K562 (cell line): ENCODE measurements around the gene NRXN3. TPM values are rescaled to one million over a fixed set of nuclear protein-coding genes. Genes with fewer than 3 reads are reported as not detected.

Experiments used
- ATAC-seq: fragments of 200-7000 bp; cut with Tn5 transposase; 3 replicates; pipeline ENCODE4 v1.9.1; 2020; ENCODE audit warnings: moderate library complexity
- BruUV-seq: library from RNA; stranded (reverse); fragments of 400-500 nt; replicated peaks from 2 replicates; lab custom pipeline; 2021; lab: Mats Ljungman, UMichigan
- CTCF ChIA-PET: fragments of 300-600 bp; formaldehyde crosslinking; extraction: SDS; loops from one replicate; lab custom pipeline; 2021; ENCODE audit warnings: low intra/inter-chr PET ratio; lab: Yijun Ruan, JAX
- POLR2A ChIA-PET: fragments of 300-600, 350-650 bp; sonication (Branson Sonifier 250); formaldehyde crosslinking; extraction: SDS; loops from one replicate; lab custom pipeline; 2021; ENCODE audit warnings: antibody characterized with exemption, inconsistent platforms; lab: Yijun Ruan, JAX
- DNase-seq, 4 experiments: peaks; one replicate each; pipeline versions ENCODE4 v3.0.0 to v3.0.0-alpha.2; 2011 to 2018; ENCODE audit warnings: low spot score in 3 of 4, mixed read lengths in 3 of 4; ENCODE audit errors: extremely low read depth in 1 of 4
- FAIRE-seq: peaks from 2 replicates; lab custom pipeline; 2011; peaks lifted over from hg19 to GRCh38; lab: Jason Lieb, UNC
- H2AFZ ChIP-seq: 2 replicates; pipeline ENCODE4 v1.6.0; 2011; ENCODE audit warnings: low read depth, low read length, control low read depth, inconsistent platforms
- H3K27ac ChIP-seq: fragments of 200-600 bp; 3 replicates; pipeline ENCODE4 v1.8.0; 2011; ENCODE audit warnings: low read depth, mild to moderate bottlenecking, control low read depth, inconsistent platforms, low read length, moderate library complexity, mixed read lengths; ENCODE audit errors: extremely low read depth
- H3K27me3 ChIP-seq, 2 experiments: fragments of 300-600 bp in 1 of 2; 2 replicates in 1 of 2; 3 replicates in 1 of 2; pipeline versions ENCODE4 v1.6.0 to v1.8.0; 2011; ENCODE audit warnings: inconsistent platforms in 2 of 2, low read length in 2 of 2, mild to moderate bottlenecking in 1 of 2, mixed read lengths in 1 of 2, moderate library complexity in 1 of 2; ENCODE audit not compliant: control insufficient read depth in 2 of 2, insufficient read depth in 2 of 2
- H3K36me3 ChIP-seq: fragments of 300-600 bp; 3 replicates; pipeline ENCODE4 v1.8.0; 2011; ENCODE audit warnings: mild to moderate bottlenecking, low read length, inconsistent platforms; ENCODE audit not compliant: control insufficient read depth, insufficient read depth
- H3K4me1 ChIP-seq, 2 experiments: fragments of 200-600 bp in 1 of 2; replicated peaks in 1 of 2; 2 replicates in 1 of 2; 3 replicates in 1 of 2; pipeline versions ENCODE4 v1.5.1 to v1.8.0; 2011; ENCODE audit warnings: inconsistent platforms in 2 of 2, low read length in 2 of 2, mild to moderate bottlenecking in 1 of 2, mixed read lengths in 1 of 2, moderate library complexity in 1 of 2; ENCODE audit not compliant: control insufficient read depth in 2 of 2, insufficient read depth in 2 of 2
- H3K4me2 ChIP-seq: 2 replicates; pipeline ENCODE4 v1.6.1; 2011; ENCODE audit warnings: low read length, control low read depth, inconsistent platforms, mixed read lengths; ENCODE audit not compliant: insufficient read depth
- H3K4me3 ChIP-seq: fragments of 200-600 bp; sonication (generic), shearing (Covaris generic); 2 replicates; pipeline ENCODE4 v1.5.1; 2016; ENCODE audit warnings: control low read depth, inconsistent platforms
- H3K79me2 ChIP-seq: fragments of 200-600 bp; 3 replicates; pipeline ENCODE4 v1.8.0; 2011; ENCODE audit warnings: low read length, inconsistent platforms; ENCODE audit not compliant: control insufficient read depth, insufficient read depth
- H3K9ac ChIP-seq, 2 experiments: 2 replicates each; pipeline versions ENCODE4 v1.6.0 to v1.6.1; 2011; ENCODE audit warnings: low read depth in 2 of 2, low read length in 2 of 2, control low read depth in 1 of 2, inconsistent platforms in 1 of 2, mild to moderate bottlenecking in 1 of 2, mixed read lengths in 1 of 2; ENCODE audit not compliant: insufficient read depth in 1 of 2
- H3K9me1 ChIP-seq: one replicate; pipeline ENCODE4 v1.6.0; 2011; ENCODE audit warnings: inconsistent platforms, mild to moderate bottlenecking, low read length, moderate library complexity; ENCODE audit not compliant: control insufficient read depth, insufficient read depth
- H3K9me3 ChIP-seq: replicated peaks from 2 replicates; pipeline ENCODE4 v1.5.1; 2011; ENCODE audit warnings: low read depth, low read length, inconsistent platforms; ENCODE audit not compliant: control insufficient read depth, insufficient read depth
- H4K20me1 ChIP-seq: replicated peaks from 2 replicates; pipeline ENCODE4 v1.6.1; 2011; ENCODE audit warnings: low read length, inconsistent platforms, mixed read lengths; ENCODE audit not compliant: control insufficient read depth, insufficient read depth
- NCOR1 ChIP-seq: fragments of 450-650 bp; IDR thresholded peaks from 2 replicates; pipeline ENCODE4 v1.6.1; 2016; ENCODE audit warnings: mild to moderate bottlenecking, moderate library complexity
- NR2C2 ChIP-seq, 2 experiments: fragments of 200-800 bp in 1 of 2; sonication (Bioruptor generic) in 1 of 2; sonication (generic) in 1 of 2; formaldehyde crosslinking in 1 of 2; IDR thresholded peaks; 2 replicates each; pipeline versions ENCODE4 v1.6.1 to v1.8.0; 2016 to 2022; ENCODE audit warnings: mild to moderate bottlenecking in 1 of 2, missing compliant biosample characterization in 1 of 2, missing genetic modification characterization in 1 of 2, missing genetic modification reagents in 1 of 2
- POLR3A ChIP-seq: IDR thresholded peaks from 2 replicates; pipeline ENCODE4 v1.6.1; 2011; ENCODE audit warnings: borderline replicate concordance, mild to moderate bottlenecking, moderate library complexity; ENCODE audit not compliant: insufficient read length, insufficient read depth; ENCODE audit errors: extremely low read depth
- RBM17 ChIP-seq: fragments of 200-400 bp; formaldehyde crosslinking; IDR thresholded peaks from 2 replicates; pipeline ENCODE4 v1.6.1; 2017; ENCODE audit warnings: low read depth, mild to moderate bottlenecking, low read length, borderline replicate concordance
- SMC3 ChIP-seq: conservative IDR thresholded peaks from 2 replicates; pipeline ENCODE4 v1.6.1; 2011; ENCODE audit warnings: low read depth, low read length, improper control_type of control experiment; ENCODE audit not compliant: insufficient read depth
- TAF9B ChIP-seq: fragments of 450-650 bp; IDR thresholded peaks from 2 replicates; pipeline ENCODE4 v1.6.1; 2018; ENCODE audit warnings: mild to moderate bottlenecking; ENCODE audit not compliant: partially characterized antibody
- ZNF3 ChIP-seq: fragments of 250-450 bp; sonication (Bioruptor Pico); IDR thresholded peaks from 2 replicates; pipeline ENCODE4 v1.5.0; 2021; ENCODE audit warnings: mild to moderate bottlenecking, moderate library complexity
- ZNF764 ChIP-seq: fragments of 250-450 bp; sonication (Bioruptor Pico); IDR thresholded peaks from 2 replicates; pipeline ENCODE4 v1.4.0; 2020; ENCODE audit warnings: low read depth, mild to moderate bottlenecking, moderate library complexity
- WGBS: fragments of 100-300 bp; shearing (Covaris generic); methylation state at CpG from one replicate; pipeline ENCODE4 v1.1.6; 2016; ENCODE audit warnings: low coverage, mixed read lengths; ENCODE audit not compliant: insufficient coverage; ENCODE audit errors: missing lambda C conversion rate; 5-methylcytosine and 5-hydroxymethylcytosine counted together
- in situ Hi-C: fragments of 300-500 bp; cut with MboI; formaldehyde crosslinking; loops from 4 replicates; pipeline ENCODE4 v1.15.0; 2018; ENCODE audit warnings: inconsistent platforms, mixed read lengths
- intact Hi-C: fragments of 100-400 bp; cut with micrococcal nuclease; formaldehyde crosslinking; loops from 2 replicates; pipeline ENCODE4 v1.14.2; 2022
- polyA plus RNA-seq, 8 experiments: library from polyadenylated mRNA; depleted of rRNA in 4 of 8; stranded (reverse) in 5 of 8; unstranded in 3 of 8; fragments of >200 nt; fragmentation: Nextera tagmentation in 2 of 8; fragmentation: Illumina TruSeq in 1 of 8; extraction: Ambion mirVana in 2 of 8; extraction: Trizol in 1 of 8; gene quantifications; 2 replicates each; pipeline versions ENCODE4 v1.2.1 to v1.2.3, GENCODE V29; 2011 to 2014; ENCODE audit warnings: inconsistent platforms in 1 of 8, missing spikeins in 1 of 8
- total RNA-seq, 7 experiments: library from RNA; depleted of rRNA in 6 of 7; stranded (reverse); fragments of >200 nt in 6 of 7; fragmentation: Illumina TruSeq in 2 of 7; extraction: Trizol in 2 of 7; gene quantifications; 2 replicates each; pipeline versions ENCODE4 v1.2.1 to v1.2.3, GENCODE V29; 2011 to 2021; ENCODE audit warnings: low replicate concordance in 1 of 7
- TF ChIP-seq, protein P1 (sequence below): fragments of 250-450 bp; sonication (Bioruptor Pico); IDR thresholded peaks from 2 replicates; pipeline ENCODE4 v1.4.0; 2020; ENCODE audit warnings: borderline replicate concordance
- TF ChIP-seq, protein P2 (sequence below): IDR thresholded peaks from 2 replicates; pipeline ENCODE4 v1.6.1; 2012; ENCODE audit warnings: low read depth, low read length, improper control_type of control experiment, borderline replicate concordance

The NRXN3 gene
- total and polyA plus RNA-seq, 9 of the 15 experiments (the other 6 are each of a cell fraction or from before 2014, with no cell fraction given), result 0.09 TPM; not detected in 8

DNA sequence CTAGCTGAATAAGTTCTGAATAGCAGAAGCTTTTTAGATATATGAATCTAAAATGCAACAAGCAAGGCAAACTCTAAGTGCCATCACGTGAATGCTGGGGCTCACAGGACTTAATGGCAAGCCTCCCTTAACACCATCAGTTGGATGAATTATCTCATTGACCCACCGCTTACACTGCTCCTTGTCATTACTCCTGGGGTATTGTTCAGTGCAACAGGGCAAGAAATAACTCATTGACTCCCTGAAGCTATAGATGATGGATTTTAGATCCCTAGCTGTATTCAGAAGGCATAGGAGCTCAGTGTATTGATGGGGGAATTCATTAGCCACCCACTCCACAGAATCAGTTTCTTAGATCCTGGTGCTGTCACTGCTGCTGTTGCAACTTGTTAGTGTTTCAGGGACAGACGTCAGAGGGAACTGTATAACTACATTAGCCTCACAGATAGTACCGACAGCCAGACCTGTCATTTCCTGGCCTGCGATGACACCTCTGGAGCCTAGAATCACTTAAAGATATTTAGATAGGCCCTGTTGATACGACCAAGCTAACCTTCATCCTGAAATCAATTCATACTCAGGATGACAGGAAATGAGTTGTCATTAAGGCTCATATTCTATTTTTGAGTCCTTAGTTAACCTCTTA is 1305.8 kb downstream of the NRXN3 start (continued):
- TF ChIP-seq NCOR1, result no peak
- TF ChIP-seq RBM17, result no peak
- no peak for TF ChIP-seq TAF9B
- no peak for TF ChIP-seq NR2C2 (CRISPR knock-in tag; IDR thresholded peaks at IDR 0.05)
- no peak for TF ChIP-seq NR2C2 (tag; IDR thresholded peaks at IDR 0.05)
- no peak for TF ChIP-seq POLR3A
- TF ChIP-seq, protein P1, sequence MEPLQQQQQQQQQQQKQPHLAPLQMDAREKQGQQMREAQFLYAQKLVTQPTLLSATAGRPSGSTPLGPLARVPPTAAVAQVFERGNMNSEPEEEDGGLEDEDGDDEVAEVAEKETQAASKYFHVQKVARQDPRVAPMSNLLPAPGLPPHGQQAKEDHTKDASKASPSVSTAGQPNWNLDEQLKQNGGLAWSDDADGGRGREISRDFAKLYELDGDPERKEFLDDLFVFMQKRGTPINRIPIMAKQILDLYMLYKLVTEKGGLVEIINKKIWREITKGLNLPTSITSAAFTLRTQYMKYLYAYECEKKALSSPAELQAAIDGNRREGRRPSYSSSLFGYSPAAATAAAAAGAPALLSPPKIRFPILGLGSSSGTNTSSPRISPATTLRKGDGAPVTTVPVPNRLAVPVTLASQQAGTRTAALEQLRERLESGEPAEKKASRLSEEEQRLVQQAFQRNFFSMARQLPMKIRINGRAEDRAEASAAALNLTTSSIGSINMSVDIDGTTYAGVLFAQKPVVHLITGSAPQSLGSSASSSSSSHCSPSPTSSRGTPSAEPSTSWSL (CRISPR knock-in tag), result no peak

DNA sequence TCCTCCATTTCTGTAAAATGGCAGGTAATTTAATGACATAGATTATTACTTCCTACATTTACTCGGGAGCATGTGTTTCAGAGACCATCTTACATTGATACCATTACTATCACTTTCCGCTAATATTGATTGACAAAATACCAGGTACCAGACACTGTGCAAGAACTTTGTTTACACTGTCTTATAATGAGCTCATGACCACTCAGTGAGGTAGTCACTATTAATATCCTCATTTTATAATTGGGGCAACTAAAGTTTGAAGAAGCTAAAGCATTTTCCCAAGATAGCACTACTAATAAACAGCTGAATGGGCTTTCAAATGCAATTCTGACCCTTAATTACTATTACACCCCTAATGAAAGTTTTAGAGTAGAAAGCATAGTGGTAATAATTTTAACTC is 1306.4 kb downstream of the NRXN3 start:
- no peak for FAIRE-seq
- no peak overlapping the region for H2AFZ ChIP-seq
- H3K27ac ChIP-seq, result no peak overlapping the region
- BruUV-seq, result no TSS peak
- H3K36me3 ChIP-seq, result no peaks in the 10 kb centered on the region
- no peak for ATAC-seq
- no peaks in the 10 kb centered on the region for H3K9me1 ChIP-seq
- H3K4me2 ChIP-seq, result no peak overlapping the region
- in situ Hi-C loops, result no loop called here
- no peak overlapping the region for H3K4me3 ChIP-seq
- H3K27me3 ChIP-seq, result no peaks in the 10 kb centered on the region
- 3% methylated on average over 2 of the region's 2 CpGs for WGBS
- DNase-seq, result no peak
- ChIA-PET CTCF (no interaction called here), POLR2A (no interaction called here)
- H3K79me2 ChIP-seq, result no peaks in the 10 kb centered on the region
- H4K20me1 ChIP-seq, result no peaks in the 10 kb centered on the region
- no peaks in the 10 kb centered on the region for H3K9me3 ChIP-seq
- H3K9ac ChIP-seq, result no peak overlapping the region
- H3K4me1 ChIP-seq, result no peaks in the 10 kb centered on the region
- intact Hi-C loops, result no loop called here
- TF ChIP-seq ZNF764 (CRISPR knock-in tag), result no peak
- no peak for TF ChIP-seq SMC3
- no peak for TF ChIP-seq ZNF3 (CRISPR knock-in tag)
- TF ChIP-seq, protein P2, sequence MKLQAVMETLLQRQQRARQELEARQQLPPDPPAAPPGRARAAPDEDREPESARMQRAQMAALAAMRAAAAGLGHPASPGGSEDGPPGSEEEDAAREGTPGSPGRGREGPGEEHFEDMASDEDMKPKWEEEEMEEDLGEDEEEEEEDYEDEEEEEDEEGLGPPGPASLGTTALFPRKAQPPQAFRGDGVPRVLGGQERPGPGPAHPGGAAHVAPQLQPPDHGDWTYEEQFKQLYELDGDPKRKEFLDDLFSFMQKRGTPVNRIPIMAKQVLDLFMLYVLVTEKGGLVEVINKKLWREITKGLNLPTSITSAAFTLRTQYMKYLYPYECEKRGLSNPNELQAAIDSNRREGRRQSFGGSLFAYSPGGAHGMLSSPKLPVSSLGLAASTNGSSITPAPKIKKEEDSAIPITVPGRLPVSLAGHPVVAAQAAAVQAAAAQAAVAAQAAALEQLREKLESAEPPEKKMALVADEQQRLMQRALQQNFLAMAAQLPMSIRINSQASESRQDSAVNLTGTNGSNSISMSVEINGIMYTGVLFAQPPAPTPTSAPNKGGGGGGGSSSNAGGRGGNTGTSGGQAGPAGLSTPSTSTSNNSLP, result no peak
